ENCODE results near the gene POLR1A.

POLR1A gene

DNA sequence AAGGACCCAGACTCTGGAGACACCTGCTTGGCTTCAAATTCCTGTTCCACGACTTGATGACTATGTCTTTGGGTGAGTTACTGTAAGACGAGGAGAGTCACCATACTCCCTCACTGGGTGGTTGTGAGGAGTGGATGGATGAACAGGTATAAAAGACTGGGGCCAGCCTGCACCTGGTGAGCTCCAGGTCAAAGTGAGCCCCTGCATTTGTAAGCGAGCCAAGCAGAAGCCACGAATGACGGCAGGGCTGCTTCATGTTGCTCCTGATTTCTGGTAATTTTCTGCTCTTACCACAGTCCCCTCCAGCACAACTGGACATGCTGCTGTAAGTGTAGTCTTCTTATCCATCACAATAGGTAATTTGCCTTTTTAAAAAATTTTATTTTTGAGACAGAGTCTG is 86.6 kb downstream of the POLR1A start:
- no peak for DNase-seq

DNA sequence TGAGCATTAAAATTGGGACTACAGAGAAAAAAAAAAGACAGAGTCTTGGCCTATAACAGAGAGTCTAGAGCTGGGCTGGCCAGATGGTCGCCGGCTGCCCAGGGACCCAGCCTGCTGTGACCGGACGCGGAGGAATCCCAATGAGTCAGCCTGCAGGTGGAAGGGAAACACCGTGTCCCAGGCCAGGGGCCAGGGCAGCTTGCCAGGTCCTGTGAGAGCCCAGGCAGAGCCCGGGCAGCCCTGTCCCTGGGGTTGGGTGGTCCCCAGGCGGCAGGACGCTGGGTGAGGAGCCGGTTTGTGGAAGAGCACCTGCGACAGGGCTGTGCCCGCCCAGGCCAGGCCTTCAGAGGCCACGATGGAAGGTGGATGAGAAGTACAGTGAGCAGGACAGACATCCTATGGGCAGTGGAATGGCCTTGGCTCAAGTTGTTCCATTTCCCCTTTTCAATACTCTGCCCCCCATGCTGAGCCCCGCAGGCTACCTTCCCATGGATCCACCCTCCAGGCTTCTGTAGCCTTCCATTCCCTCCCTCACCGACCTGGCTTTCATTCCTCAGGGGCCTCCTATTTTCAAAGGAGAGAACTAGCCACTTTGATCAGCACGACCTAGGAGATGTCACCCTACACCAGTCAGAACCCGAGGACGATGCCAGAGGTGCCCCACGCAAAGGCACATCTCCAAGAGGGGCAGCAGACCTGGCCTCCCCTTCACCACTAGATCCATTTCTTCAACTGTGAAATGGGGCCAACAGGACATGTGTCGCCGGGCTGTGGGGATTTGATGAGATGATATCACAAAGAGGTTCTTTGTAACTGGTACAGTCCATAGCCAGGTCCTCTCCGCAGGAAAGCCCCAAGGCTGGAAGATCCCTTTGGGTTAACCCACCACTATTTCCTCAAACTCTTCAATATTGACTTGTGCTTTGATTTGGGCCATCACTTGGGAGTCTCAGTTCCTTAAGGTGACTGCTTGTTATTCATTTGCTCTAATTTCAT is 87.5 kb downstream of the POLR1A start:
- DNase-seq, result no peak

- DNase-seq, result no peak
Observed at GRCh38 chr2:86016581-86016980, 89.1 kb downstream of the POLR1A start.

DNA sequence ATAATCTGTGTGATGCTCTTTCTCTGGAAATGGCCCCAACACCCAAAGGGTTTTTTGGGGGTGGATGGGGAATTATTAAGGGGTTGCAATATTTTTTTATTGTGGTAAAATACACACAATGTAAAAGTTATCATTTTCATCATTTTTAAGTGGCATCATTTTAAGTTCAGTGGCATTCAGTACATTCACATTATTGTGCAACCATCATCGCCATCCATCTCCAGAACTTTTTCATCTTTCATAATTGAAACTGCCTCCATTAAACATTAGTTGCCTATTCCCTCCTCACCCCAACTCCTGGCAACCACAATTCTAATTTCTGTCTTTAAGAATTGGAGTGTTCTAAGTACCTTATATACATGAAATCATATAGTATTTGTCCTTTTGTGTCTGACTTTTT is 90.0 kb downstream of the POLR1A start:
- no peak for DNase-seq

GRCh38 chr2:86015006-86015405 is 90.7 kb downstream of the POLR1A start:
- no peak for DNase-seq

GRCh38 chr2:86014493-86014892 is 91.2 kb downstream of the POLR1A start:
- DNase-seq, result no peak

GRCh38 chr2:86012007-86012712 is 93.5 kb downstream of the POLR1A start:
- no peak for DNase-seq

GRCh38 chr2:86011449-86011941 is 94.2 kb downstream of the POLR1A start:
- DNase-seq, result no peak

DNA sequence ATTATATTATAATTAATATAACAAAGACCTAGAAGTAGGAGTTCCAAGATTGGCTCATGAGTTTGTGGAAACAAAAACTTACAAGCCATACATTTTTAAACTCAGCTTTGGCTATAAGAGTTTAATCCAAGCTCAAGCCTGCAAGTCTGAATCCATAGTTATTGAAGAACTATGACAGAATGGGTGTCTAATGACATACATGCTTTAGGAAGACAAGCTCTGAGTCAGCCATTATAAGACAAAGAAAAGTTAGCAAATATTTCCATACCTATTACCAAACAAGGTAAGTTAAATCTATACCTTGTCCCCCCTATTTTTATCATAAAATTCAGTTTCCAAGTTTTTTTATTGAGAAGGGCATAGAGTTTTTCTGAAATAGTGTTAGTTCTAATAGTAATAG is 95.6 kb downstream of the POLR1A start:
- DNase-seq, result no peak

GRCh38 chr2:86006524-86006923 is 99.2 kb downstream of the POLR1A start:
- no peak for DNase-seq

DNA sequence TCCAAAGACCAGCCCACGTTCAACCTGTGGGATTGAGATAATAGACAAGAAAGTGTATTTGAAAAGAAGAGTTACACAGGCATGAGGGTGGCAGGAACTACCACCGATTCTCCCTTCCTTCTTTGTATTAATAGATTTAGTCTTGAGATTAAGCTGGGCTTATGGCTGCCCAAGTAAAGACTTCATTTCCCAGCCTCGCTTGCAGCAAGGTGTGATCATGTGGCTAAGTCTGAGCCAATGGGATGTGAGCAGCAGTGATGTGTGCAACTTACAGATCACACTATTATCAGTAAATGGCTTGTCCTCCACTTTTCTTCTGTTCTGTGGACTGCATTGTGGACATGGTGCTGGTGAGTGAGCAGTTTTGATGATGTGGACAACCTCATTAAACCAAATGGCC is 101.7 kb downstream of the POLR1A start:
- DNase-seq, result no peak

- no peak for DNase-seq
Observed at GRCh38 chr2:86003104-86003503, 102.6 kb downstream of the POLR1A start.

GRCh38 chr2:86002375-86002774 is 103.3 kb downstream of the POLR1A start:
- DNase-seq, result no peak

GRCh38 chr2:86001326-86001725 is 104.4 kb downstream of the POLR1A start:
- no peak for DNase-seq

- no peak for DNase-seq
Observed at GRCh38 chr2:86000938-86001312, 104.8 kb downstream of the POLR1A start.

DNA sequence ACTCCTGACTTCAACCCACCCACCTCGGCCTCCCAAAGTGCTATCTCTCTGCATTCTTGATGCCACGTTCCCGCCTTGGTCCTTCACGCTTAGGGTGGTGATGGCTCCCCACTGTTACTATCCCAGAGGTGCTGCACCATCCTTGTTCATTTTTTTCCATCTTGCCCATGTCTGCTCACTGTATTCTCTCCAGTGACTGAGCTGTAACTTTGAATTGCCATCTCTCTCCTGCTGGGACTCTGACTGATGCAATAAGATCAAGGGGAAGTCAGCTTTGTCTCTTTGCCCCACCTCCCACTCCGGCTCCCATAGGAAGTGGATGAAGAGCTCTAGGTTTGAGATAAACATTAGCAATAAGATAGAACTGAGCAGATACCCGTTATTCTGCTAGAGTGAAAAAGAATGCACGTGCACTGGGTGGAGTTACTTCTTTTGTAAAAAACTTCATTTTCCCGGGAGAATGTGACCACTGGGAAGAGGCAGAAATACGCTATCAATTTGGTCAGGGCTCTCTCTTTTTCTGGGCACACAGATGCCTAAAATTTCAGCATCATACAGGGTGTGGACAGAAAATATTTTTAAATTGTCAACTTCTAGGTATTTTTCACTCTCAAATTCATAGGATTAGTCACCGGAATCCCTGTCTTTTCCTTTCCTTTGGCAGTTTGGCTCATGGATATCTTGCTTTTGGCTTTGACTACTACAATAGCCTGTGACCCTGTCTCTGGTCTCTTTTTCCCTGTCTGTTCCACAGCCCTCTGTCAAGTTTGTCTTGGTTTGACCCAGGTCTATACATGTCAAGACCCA is 105.4 kb downstream of the POLR1A start:
- no peak for DNase-seq

DNA sequence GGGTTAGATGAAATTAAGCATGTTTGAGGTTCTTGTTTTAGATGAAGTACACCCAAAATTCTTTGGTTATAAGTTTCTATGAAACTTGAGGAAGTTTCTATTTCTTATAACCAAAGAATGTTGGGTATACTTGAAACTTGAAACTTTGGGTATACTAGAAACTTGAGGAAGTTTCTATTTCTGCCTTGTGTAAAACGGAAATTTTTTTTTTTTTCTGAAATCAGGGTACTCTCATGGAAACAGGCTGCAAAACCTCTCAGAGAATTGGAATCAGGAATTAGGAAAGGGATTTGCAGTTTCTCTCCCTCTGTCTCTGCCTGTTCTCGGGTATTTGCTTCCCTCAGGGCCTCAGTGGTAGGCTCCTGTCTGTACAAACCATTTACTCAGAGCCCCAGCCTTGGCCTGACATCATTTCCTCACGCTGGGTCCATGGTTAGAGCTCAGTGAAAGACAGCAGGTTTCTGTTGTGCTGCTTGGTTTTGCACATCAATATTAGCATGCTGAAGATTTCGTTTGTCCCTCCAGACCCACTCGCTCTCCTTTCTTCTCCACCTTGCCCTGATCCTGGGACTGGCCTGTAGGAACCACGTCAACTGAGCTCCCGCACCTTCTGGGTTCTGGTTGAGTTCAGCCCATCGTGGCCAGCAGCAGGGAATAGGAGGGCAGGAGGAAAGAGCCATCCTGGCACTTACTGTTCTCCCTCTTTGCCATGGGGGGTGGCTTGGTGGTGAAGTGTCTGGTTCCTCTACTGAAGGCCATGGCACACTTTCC is 106.4 kb downstream of the POLR1A start:
- DNase-seq, result no peak

DNA sequence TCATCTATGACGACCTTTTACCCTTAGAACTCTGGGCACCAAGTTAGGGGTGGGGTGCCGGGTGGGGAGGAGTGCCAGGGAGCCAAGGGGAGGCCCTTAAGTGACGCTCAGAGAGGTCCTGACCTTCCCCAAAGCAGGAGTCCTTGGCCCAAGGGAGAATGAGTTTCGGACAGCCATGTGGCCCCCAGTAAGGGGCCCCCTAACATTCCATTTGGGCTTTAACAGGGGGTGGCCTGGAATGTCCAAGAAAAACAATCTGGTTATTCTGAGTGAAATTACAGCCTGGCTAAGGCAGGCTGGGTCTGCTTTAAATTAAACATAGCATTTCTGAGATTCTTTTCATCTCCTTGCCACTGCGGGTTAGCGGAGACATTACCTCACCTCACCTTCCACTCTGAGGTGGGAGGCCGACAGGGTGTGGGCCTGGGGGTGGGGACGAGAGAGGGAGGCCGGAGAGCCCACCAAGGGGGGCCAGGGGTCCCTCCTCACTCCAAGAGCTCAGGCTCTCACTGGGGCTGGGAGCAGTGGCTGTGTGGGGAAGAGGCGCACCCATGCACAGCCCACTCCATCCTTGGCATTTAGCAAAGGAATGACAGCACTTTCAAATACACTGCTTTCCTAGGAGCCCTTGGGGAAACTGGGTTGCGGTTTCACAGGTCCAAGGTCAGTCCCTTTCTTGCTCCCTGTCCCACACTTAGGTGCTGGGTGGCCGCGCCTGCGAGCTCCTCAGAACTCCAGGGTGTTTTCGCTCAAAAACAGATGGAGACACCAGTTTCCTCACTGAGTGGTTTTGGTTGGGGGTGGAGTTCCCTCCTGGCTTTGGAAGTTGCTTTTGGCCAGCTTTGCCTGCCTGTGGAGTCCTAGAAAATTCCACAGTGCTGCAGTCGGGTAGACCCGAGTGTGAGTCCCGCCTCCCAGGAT is 107.4 kb downstream of the POLR1A start:
- no peak for DNase-seq

DNA sequence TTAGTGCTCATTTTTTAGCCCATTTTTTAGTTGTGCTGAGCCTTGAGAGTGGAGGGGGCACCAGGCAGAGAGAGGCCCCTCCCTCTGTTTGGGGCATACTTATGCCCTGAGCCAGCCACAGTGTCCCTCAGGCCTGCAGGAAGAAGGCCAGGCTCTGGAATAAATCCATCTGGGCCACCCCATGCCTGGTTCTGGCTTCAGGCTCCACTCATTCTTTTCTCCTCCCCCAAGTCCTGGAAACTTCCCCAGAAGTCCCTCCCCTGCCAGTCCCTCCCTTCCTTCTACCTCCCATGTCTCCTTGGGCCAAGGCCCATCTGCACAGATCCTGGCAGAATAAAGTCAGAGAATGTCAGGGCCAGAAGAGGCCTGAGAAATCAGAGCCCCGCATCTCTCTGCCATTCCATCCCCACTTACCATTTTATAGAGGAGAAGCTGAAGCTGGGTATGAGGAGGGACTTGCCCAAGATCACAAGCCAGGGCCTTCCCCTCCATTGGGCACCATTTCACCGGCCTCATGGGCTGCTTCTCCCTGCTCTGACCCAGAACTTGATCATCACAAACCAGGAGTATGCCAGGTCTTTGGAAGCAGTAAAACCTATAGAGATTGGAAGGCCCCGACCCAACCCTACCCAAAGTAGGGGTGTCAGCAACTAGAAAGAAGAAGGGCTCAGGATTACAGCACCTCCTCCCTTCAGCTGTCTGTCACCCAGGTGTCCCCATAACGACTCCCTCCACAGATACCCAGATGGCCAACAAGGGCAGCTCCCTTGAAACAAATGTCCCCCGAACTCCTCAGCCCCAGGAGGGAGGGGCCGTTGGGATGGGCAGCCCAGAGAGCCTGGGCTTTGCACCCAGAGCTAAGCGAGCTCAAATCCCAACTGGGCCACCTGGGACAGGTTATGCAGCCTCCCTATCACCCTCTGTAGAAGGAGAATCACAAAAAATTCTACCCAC is 108.4 kb downstream of the POLR1A start:
- DNase-seq, result peak; percentile 47 to 49

DNA sequence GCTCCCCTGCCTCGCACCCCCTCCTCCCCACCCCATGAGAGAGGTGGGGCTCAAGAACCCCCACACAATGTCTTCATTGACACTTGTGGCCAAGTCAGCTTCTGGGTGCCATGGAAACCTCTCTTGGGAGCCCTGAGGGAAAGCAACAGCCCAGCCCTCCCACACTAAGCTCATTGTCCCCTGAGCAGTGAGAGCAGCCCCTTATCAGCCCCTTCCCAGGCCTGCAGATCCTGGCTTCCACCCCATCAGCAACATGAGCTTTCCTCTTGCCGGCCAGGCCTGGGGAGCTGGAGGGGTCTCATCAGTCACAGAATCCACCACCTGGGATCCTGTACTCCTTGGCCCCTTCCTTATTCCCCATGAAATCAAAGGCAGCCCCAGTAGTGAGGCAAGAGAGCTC is 109.1 kb downstream of the POLR1A start:
- DNase-seq, result no peak

All from hippocampal formation (tissue), 2 donors.